GM21723 (cell line): ENCODE results near the gene FAM229A.
"Not testable (repeated sequence)": the region's sequence is repeated elsewhere in the genome, so short reads cannot be mapped to it uniquely, and the experiment has no call there.

Source experiments
- ATAC-seq: cut with Tn5 transposase; IDR thresholded peaks from one replicate; pipeline ENCODE4 v1.9.1; 2021; ENCODE audit warnings: mild to moderate bottlenecking, moderate library complexity; ENCODE audit not compliant: unreplicated experiment

The FAM229A gene

GRCh38 chr1:32362474-32363313 is at the start of gene FAM229A, which contains the start of gene TSSK3:
Gene FAM229A (minus strand): TSS chr1:32362485. CDS start chr1:32362091, 394 bp downstream.
Gene TSSK3 (plus strand): TSS chr1:32362539. CDS start chr1:32362702, 163 bp downstream.
- ATAC-seq: no peak

- no peak for ATAC-seq
Observed at GRCh38 chr1:32411261-32411660, 49.0 kb upstream of the FAM229A start.

DNA sequence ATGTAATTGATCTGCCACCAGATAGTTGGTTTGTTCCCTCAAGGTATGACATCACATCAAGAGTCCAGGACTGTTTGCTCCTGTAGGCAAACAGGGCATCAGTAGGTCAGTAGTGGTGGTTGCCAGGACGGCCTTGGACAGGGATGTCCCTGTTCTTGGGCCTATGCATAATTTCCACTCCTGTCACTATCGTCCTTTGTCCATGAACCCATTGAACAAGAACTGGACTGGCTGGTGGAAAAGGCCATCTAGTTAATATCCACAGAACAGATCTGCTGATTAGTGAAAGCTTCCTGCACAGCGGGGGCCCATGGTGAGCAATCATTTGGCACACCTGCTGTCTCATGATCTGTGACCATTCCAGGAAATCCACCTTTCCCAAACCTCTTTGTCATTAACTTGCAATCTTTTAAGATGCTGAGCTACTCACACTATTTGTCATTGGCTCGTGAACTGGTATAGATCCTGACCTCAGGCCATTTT is 44.4 kb upstream of the FAM229A start:
- no peak for ATAC-seq

DNA sequence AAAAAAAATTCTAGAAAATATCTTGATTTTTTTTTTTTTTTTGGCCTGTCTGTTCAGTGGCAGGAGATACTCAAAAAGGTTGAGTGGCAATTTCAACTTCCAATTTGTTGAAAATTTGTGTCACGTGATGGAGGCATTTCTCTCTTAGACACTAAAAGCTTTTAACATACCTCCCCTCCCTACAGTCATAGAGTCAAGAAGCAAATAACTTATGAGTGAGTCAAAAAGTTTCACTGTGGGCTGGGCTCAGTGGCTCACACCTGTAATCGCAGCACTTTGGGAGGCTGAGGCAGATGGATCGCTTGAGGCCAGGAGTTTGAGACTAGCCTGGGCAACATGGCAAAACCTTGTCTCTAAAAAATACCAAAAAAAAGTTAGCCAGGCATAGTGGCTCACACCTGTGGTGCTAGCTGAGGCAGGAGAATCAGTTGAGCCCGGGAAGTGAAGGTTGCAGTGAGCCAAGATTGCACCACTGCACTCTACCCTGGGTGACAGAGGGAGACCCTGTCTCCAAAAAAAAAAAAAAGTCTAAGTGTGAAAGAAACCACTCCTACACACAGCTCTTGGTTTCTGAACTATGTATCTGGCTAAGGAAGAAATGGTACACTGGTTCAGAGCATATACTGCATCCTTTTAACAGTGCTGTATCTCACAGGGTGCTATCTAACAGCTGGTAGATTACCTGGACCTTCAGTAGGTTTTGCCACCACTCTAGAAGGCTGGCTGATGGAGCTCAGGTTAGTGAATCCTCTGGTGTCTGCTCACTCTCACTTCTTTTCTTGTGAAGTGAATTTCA is 43.6 kb upstream of the FAM229A start:
- no peak for ATAC-seq

GRCh38 chr1:32404946-32405345 is 42.7 kb upstream of the FAM229A start:
- no peak for ATAC-seq

DNA sequence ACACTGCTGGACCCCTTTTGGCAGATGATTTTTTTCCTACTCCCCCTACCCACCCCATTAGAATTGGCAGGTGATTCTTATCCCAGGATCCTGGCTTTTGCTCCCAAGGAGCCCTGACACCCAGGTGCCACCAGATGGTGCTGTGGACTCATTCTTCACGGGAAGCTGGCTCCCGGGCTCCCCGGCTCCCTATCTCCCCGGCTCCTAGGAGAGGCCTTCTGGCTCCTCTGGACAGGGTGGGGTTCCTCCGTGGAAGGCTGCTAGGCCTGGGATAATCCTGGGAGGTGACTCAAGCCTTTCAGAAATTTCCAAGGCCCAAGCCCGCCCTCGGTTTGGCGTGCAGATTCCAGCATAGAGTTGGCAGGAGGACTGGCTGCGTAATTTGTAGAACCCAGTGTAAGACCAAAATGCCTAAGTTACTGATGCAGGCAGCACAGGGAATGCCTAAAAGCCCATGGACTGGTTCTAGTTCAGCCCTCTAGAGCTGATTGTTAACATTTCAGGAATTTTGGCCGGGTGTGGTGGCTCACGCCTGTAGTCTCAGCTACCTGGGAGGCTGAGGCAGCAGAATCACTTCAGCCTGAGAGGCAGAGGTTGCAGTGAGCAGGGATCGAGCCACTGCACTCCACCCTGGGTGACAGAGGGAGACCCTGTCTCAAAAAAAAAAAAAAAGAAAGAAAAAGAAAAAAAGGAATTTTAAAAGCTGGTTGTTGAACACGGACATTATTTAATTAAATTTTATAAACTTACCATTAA is 38.8 kb upstream of the FAM229A start:
- no peak for ATAC-seq

DNA sequence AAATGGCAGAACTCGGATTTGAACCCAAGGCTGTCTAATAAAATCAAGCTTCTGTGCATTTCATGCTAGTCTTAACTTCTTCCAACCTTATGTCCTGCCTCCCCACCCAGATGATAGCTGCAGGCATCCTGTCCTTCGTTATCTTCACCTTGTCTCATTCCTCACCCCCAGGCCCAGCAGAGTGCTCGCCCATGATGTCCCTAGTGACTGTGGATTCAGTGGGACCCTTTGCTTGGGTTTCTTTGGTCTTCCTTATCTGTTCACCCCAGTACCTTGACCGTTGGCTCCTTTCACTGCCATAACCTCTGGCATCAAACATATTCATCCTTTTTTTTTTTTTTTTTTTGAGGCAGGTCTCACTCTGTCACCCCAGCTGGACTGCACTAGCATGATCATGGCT is 37.6 kb upstream of the FAM229A start:
- ATAC-seq: no peak

GRCh38 chr1:32398401-32398800 is 36.1 kb upstream of the FAM229A start:
- ATAC-seq: no peak

DNA sequence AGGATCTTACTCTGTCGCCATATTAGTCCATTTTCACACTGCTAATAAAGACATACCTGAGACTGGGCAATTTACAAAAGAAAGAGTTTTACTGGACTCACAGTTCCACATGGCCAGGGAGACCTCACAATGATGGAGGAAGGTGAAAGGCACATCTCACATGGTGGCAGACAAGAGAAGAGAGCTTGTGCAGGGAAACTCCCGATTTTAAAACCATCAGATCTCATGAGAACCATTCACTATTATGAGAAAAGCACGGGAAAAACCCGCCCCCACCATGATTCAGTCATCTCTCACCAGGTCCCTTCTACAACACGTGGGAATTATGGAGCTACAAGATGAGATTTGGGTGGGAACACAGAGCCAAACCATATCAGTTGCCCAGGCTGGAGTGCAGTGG is 34.2 kb upstream of the FAM229A start:
- not testable (repeated sequence) for ATAC-seq

GRCh38 chr1:32394890-32395432 is 32.7 kb upstream of the FAM229A start:
- peak; percentile 10 for ATAC-seq

GRCh38 chr1:32394141-32394889 is 32.0 kb upstream of the FAM229A start, which contains the start of gene BSDC1:
Gene BSDC1 (minus strand): TSS chr1:32394441. CDS start chr1:32394414, 27 bp downstream.
- ATAC-seq: peak; percentile 94

DNA sequence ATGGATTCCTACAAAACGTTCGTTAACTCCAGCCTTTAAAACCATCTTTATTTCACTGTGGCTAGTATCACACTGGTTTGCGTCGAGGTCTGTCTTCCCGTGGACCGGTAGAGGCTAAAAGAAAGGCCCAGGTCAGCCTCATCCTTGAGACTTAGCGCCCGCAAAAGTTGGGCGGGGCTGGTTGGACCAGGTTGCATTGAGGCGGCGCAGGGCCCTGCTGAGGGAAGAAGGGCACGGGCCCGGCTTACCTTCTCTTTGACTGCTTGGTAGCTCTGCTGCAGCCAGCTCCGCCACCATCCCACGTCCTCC is 31.5 kb upstream of the FAM229A start:
- peak; percentile 19 for ATAC-seq

DNA sequence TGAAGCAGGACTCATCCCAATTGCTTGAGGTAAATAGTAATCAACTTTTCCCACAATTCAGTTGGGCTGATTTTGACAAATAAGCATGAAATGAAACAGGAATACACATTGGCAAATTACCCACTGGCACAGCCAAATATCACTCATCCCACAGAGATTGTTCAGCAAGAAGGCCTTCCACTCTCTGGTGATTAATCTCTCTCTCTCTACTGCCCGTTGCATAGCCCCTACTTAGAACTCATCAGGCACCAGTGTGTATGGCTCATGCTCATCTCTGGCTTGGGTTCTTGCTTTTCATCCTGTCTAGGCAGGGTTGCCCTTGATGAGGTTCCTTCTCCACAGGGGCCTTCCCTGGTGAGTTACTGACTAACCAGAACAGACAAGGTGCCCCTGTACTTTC is 30.9 kb upstream of the FAM229A start:
- no peak for ATAC-seq

DNA sequence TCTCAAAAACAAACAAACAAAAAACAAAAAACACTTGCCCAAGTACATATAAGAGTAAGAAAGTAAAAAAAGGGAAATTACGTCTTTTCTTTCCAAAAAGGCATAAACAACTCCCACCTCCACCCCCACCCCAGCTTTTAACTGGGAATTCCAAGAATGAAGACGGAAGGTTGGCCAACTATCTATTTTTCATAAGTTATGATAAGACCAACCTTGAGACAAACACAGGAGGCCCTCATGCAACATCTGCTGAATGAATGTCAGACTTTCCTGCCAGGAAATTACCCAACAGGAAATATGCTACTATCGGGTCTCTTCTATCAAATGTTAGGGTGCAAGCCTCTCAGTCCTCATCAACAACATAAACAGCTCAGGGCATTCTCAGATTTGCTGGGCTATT is 30.0 kb upstream of the FAM229A start:
- no peak for ATAC-seq

GRCh38 chr1:32390904-32391870 is 28.9 kb upstream of the FAM229A start:
- no peak for ATAC-seq

- ATAC-seq: no peak
Observed at GRCh38 chr1:32388641-32389040, 26.4 kb upstream of the FAM229A start.

- no peak for ATAC-seq
Observed at GRCh38 chr1:32386676-32387392, 24.5 kb upstream of the FAM229A start.

- no peak for ATAC-seq
Observed at GRCh38 chr1:32380057-32380456, 17.8 kb upstream of the FAM229A start.
